Effector CD8-positive, alpha-beta T cell (primary cell): ENCODE results near the gene MIEF1.
A peak's percentile ranks its signal among the peaks of the same experiment; 100 is the strongest.

Source experiments
- DNase-seq: peaks from one replicate; lab custom pipeline; 2025; lab: John Stamatoyannopoulos, UW
- total RNA-seq, 4 experiments: gene quantifications; one replicate each; lab custom pipeline; 2026; lab: John Stamatoyannopoulos, UW

Gene MIEF1
- 78.6 to 92.7 (median 85.8) reads per million in 4 experiments for total RNA-seq

- DNase-seq: peak; percentile 80
Observed at GRCh38 chr22:39502109-39502788, at the start of gene MIEF1. TSS of gene MIEF1 (plus strand) at chr22:39502290. CDS start at chr22:39511295, 9,005 bp downstream.

DNA sequence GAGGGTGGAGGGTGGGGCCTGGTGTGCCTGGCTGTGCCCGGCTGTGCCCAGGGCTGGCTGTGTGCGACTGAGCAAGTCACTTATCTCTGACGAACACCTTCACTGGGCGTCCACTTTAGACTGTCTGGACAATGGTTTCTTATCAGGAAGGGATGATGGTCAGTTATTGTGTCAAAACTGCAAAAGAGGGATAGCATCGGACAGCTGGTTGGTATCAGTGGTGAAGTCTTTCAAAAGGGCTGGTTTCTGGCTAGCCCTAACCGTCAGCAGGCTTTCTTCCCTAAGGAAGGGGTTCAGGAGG, 49.4 kb upstream of the MIEF1 start:
- no peak for DNase-seq

DNA sequence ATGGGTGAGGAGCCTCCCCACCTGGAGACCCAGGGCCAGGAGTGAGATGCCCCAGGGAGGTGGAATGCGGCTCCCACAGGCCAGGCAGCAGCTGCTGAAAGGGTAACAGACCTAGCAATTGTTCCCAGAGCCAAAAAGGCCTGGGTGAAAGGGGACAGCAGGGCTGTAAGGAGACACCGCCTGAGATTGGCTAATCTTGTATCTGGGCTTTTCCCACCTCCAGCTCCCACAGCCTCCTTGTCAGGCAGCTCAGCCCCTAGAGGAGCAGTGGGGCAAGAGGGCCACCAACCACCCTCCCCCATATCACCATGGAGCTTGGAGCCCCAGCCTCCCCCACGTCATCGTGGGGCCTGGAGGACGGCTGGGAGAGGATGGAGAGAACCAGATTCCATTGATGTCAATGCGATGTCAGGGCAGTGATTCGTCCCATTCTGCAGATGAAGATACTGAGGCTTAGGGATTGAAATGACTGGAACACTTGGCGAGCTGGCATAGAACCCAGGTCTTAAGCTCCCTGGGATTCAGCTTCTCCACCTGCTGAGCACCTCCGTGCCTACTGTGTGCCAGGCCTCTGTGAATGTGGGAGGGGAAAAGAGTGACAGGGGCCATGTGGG, 48.2 kb upstream of the MIEF1 start:
- DNase-seq: no peak

DNA sequence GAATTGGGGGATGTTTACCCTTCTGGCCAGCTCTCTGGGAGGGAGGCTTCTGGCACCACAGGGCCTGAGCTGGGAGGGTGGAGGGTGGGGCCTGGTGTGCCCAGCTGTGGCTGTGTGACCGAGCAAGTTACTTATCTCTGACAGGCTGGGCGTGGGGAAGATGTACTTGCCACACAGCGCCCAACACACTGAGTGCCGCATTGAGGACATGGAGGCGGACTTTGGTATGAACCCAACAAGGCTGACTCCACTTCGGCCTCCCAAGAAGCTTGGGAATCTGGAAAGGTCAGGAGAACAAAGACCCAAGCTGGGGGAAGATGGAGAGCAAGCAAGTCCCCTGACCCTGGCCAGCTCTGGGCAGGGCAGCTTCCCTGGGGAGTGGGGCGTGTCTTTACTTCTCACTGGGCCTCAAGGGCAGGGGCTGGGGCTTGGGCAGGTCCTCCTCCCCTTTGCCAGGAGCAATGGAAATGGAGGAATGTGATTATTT, 47.7 kb upstream of the MIEF1 start:
- DNase-seq: no peak

DNA sequence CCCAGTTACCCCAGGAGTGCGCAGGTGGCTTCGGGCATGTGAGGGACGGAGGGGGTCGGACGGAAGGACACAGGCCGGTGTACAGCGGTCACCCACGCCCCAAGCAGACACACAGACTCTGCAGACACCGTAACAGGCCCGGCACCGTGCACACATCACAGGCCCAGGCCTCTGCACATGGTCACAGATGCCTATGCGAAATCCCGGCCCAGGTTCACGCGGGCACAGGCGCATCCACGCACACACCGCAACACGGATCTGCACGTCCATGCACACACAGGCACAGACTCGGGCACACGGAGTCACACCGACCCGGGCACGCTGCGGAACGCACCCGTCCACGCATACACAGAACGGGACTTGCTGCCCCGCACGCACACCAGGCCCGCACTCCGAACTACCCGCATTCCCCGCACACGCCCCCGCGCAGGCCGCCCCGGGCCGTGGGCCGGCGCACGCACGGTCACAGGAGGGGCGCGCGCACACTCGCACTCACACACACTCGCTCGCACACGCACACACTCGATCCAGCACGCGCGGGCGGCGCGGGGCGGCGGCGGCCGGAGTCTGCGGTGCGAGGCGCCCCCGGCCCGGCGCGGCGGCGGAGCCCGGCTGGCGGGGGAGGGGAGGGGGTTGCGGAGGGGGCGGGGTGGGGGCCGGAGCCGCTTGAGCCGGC, 45.4 kb upstream of the MIEF1 start, which contains the start of gene MGAT3:
Gene MGAT3, plus strand, starts transcription at position 491 of the 676 bp plus-strand sequence. CDS start 30,336 bp downstream, outside the sequence.
- DNase-seq: no peak

- no peak for DNase-seq
Observed at GRCh38 chr22:39457198-39457555, 44.9 kb upstream of the MIEF1 start.

GRCh38 chr22:39457556-39458443, 44.3 kb upstream of the MIEF1 start:
- no peak for DNase-seq

GRCh38 chr22:39458444-39459083, 43.5 kb upstream of the MIEF1 start:
- no peak for DNase-seq

- no peak for DNase-seq
Observed at GRCh38 chr22:39459681-39460080, 42.4 kb upstream of the MIEF1 start.

DNA sequence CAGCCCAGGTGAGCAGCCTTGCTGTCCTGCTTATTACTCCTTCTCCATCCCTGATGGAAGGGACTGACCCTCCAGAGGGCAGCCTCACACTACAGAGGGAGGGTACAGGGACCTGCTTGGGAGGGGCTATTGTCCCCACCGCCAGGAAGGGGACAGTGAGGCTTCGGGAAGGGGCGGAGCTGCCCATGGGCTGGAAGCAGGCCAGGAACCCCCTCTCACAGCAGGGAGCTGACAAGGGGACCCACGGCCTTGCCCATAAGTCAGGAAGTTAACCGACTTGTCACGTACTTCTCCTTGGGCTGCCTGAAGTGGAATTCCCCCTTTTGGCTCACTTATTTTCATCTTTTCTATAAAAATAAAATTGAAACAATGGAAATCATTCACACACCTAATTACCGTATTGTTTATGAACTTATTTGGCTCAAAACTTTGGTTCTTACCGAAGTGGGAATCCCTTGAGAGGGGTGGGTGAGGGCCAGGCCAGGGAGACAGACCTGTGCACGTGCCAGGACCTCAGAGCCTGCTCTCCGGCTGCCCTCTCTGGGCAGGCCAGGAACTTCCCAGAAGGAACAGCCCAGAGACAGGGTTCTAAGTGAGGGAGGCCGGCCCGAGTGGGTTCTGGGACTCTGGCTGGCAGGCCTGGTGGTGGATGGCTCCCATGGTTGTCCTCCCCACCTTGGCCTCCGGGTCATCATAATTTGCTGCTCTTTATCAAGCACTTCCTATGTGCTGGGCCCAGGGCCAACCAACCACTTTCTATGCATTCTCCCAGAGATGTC, 39.5 kb upstream of the MIEF1 start:
- DNase-seq: no peak

GRCh38 chr22:39463277-39463676, 38.8 kb upstream of the MIEF1 start:
- no peak for DNase-seq

- DNase-seq: no peak
Observed at GRCh38 chr22:39463931-39464390, 38.1 kb upstream of the MIEF1 start.

DNA sequence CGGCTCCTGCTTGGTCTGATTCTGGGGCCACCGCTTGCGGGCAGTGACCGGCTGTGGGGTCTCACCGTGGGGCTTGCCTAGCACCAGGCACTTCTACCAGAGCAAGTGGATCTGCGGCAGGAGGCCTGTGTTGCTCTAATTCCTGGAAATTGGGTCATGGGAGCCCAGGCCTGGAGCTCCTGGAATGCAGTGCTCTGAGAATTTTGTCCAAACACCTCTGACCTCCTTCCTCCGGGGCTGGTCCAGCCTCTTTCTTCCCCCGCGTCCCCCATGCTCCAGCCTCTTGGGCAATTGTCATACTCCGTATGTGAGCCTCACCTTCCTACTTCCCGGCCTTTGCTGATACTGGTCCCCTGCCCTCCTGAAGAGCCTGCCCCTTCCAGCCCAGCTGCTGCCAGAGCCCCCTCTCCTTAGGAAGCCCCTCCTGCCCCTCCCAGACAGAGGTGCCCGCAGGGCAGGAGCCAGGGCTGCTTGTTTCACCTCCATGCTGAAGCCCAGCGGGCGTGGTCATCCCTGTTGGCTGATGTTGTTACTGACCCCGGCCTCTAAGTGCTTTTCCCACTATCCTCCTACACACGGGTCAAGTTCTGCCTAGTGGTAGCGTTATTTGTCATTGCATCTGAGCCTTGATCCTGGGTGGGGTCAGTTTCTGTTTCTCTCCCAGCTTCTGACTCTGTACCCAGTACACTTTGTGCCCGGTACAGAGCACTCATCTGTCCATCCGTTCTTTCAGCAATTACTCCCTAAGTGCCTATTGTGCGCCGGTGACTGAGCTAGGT, 35.7 kb upstream of the MIEF1 start:
- DNase-seq: no peak

DNA sequence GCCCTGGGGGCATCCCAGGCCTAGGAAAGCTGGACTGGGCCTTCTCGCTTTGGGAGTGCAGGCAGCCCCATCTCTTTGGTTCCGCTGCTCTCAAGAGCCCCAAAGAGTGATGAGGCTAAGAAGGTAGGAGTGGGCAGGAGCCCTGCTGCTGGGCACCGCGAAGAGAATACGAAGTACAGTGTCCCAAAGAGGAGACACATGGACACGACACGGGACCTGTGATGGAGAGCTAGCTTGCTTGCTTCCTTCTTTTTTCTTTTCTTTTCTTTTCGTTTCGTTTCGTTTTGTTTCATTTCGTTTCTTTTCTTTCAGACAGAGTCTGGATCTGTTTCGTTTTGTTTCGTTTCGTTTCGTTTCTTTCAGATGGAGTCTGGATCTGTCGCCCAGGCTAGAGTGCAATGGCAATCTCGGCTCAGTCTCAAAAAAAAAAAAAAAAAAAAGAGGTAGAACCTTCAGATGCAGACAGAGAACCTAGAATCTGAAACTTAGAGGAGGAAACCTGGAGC, 34.6 kb upstream of the MIEF1 start:
- DNase-seq: no peak

DNA sequence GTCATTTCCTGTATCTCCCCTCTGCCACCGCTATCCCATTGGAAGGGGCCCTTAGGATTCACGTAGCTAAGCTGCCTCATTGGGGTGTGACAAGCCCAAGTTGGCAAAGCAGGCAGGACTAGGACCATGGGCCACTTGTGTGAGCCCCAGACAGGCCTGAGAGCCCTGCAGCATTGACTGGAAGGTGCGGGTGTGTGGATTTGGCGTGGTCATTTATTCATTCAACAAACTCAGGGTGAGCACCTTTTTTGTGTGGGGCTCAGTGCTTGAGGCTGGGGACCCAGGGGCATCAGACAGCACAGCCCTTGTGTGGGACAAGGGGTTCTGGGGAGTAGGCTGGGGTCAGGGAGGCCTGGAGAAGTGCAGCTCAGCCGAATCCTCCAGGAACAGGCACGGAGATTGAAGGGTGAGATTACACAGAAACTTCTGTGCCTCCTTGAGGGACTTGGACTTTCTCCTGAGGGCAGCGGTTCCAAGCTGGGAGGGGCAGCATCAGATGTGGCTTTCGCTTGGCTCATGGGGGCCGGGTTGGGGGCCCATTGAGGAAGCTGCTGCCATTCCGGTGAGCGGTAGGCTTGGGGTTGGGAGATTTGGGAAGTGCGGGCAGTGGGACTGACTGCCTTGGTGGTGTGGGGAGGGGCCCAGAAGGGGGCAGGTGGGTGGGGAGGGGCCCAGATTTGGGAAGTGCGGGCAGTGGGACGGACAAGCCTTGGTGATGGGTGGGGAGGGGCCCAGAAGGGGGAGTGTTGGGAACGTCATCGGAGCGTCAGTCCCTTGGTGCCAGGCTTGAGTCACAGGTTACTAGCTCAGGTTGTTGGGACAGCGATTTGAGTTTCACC, 33.4 kb upstream of the MIEF1 start:
- DNase-seq: no peak

- no peak for DNase-seq
Observed at GRCh38 chr22:39469326-39469680, 32.8 kb upstream of the MIEF1 start.

DNA sequence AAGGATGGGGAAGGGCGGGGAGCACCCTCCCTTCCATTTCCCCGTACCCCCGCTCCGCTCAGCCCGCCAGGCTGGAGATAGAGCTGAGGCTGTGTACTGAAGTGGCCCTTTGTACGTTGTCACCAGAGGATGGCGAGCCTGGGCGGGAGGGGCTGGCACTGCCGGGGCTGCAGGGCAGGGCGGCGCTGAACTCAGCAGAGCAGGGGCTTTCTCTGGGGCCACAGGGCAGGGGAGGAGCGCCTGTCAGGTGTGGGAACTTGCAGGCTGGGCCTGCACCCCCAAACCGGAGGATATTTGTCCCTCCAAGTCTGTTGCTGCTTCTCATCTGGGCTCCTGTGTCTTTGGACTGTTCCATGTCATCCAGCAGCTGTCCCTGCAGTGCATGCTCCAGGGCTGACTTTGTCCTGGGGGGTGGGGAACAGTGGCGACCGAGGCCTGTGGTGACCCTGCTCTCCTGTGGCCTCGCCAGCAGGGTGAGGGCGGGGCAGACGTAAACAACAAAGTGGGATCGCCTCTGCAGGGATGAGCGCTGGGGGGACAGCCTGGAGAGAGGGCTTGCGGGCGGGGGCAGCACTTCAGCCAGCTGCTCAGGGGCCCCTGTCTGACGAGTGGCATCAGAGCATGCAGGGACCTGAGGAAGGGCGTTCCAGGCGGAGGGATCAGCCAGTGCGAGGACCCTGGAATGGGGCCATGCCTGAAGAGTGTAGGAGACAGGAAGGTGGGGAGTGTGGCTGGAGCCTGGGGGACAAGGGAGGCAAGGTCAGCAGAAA, 32.2 kb upstream of the MIEF1 start:
- DNase-seq: no peak
